ENCODE results near the gene ABCB4.

- no peak for TF ChIP-seq EZH2 (IDR thresholded peaks at IDR 0.05; ENCODE audit: insufficient read depth, poor library complexity, severe bottlenecking)
- no peak for TF ChIP-seq EZH2phosphoT487 (IDR thresholded peaks at IDR 0.05; ENCODE audit: insufficient read depth, low read depth)
Observed at GRCh38 chr7:87458148-87458547, 17.3 kb downstream of the ABCB4 start.

Data from GM23248 (cell line).